WTC11 (cell line): ENCODE measurements around the gene WDR89. TPM values are rescaled to one million over a fixed set of nuclear protein-coding genes. Genes with fewer than 3 reads are reported as not detected.

ENCODE experiments used
- ATAC-seq: fragments of 200-7000 bp; cut with Tn5 transposase; 2 replicates; pipeline ENCODE4 v1.10.0; 2021; ENCODE audit warnings: mild to moderate bottlenecking, moderate library complexity
- CTCF ChIA-PET: fragments of 300-600 bp; sonication (Branson Sonifier 250); formaldehyde crosslinking; loops from one replicate; lab custom pipeline; 2021; ENCODE audit warnings: antibody characterized with exemption; lab: Charles Lee
- POLR2A ChIA-PET: fragments of 350-600 bp; sonication (Branson Sonifier 250); formaldehyde crosslinking; loops from one replicate; lab custom pipeline; 2021; ENCODE audit warnings: antibody characterized with exemption; lab: Charles Lee
- DNase-seq: peaks from one replicate; pipeline ENCODE4 v3.0.0; 2021; ENCODE audit warnings: low spot score
- H3K27ac Mint-ChIP-seq: 2 replicates; pipeline ENCODE4 v1.8.0; 2021; ENCODE audit warnings: mixed read lengths
- H3K27me3 Mint-ChIP-seq: 2 replicates; pipeline ENCODE4 v1.8.0; 2021; ENCODE audit warnings: low read depth, mild to moderate bottlenecking, moderate library complexity, mixed read lengths
- H3K36me3 Mint-ChIP-seq: 2 replicates; pipeline ENCODE4 v1.8.0; 2021; ENCODE audit warnings: mixed read lengths
- H3K4me1 Mint-ChIP-seq: 2 replicates; pipeline ENCODE4 v1.8.0; 2022; ENCODE audit warnings: mixed read lengths
- H3K4me3 Mint-ChIP-seq: 2 replicates; pipeline ENCODE4 v1.8.0; 2021; ENCODE audit warnings: mild to moderate bottlenecking, moderate library complexity, mixed read lengths
- H3K9me3 Mint-ChIP-seq: 2 replicates; pipeline ENCODE4 v1.8.0; 2021; ENCODE audit warnings: mixed read lengths
- AR ChIP-seq: fragments of 250-450 bp; sonication (Bioruptor Pico); IDR thresholded peaks from 2 replicates; pipeline ENCODE4 v1.9.0; 2021; ENCODE audit warnings: mild to moderate bottlenecking
- ATF6 ChIP-seq: sonication (generic); formaldehyde crosslinking; IDR thresholded peaks from 2 replicates; pipeline ENCODE4 v1.8.1; 2023; ENCODE audit warnings: mild to moderate bottlenecking, missing genetic modification reagents
- CBFB ChIP-seq: sonication (generic); formaldehyde crosslinking; IDR thresholded peaks from 2 replicates; pipeline ENCODE4 v1.8.1; 2022; ENCODE audit warnings: mild to moderate bottlenecking, low read depth, missing genetic modification reagents
- CDX4 ChIP-seq: fragments of 250-450 bp; sonication (Bioruptor Pico); IDR thresholded peaks from 2 replicates; pipeline ENCODE4 v1.9.0; 2021; ENCODE audit warnings: moderate library complexity, mild to moderate bottlenecking, inconsistent platforms, borderline replicate concordance
- CREM ChIP-seq: sonication (generic); formaldehyde crosslinking; IDR thresholded peaks from 2 replicates; pipeline ENCODE4 v1.8.1; 2022; ENCODE audit warnings: mild to moderate bottlenecking, missing genetic modification reagents, moderate library complexity
- E2F5 ChIP-seq: sonication (generic); formaldehyde crosslinking; IDR thresholded peaks from 2 replicates; pipeline ENCODE4 v1.8.1; 2022; ENCODE audit warnings: mild to moderate bottlenecking, moderate library complexity, missing genetic modification reagents
- ELF4 ChIP-seq: sonication (generic); formaldehyde crosslinking; IDR thresholded peaks from 2 replicates; pipeline ENCODE4 v1.8.1; 2022; ENCODE audit warnings: low read depth, mild to moderate bottlenecking, moderate library complexity, missing genetic modification reagents
- FOXJ3 ChIP-seq: sonication (generic); formaldehyde crosslinking; IDR thresholded peaks from 2 replicates; pipeline ENCODE4 v1.9.0; 2021; ENCODE audit warnings: missing genetic modification reagents, mild to moderate bottlenecking, borderline replicate concordance
- GABPB1 ChIP-seq: sonication (generic); formaldehyde crosslinking; IDR thresholded peaks from 2 replicates; pipeline ENCODE4 v1.8.1; 2023; ENCODE audit warnings: mild to moderate bottlenecking, missing genetic modification reagents
- JAZF1 ChIP-seq: fragments of 250-450 bp; sonication (Bioruptor Pico); IDR thresholded peaks from 2 replicates; pipeline ENCODE4 v1.9.0; 2021; ENCODE audit warnings: moderate library complexity, mild to moderate bottlenecking, inconsistent platforms
- MAX ChIP-seq: sonication (generic); formaldehyde crosslinking; IDR thresholded peaks from 2 replicates; pipeline ENCODE4 v1.8.0; 2022; ENCODE audit warnings: mild to moderate bottlenecking, missing genetic modification reagents
- MYBL2 ChIP-seq: sonication (generic); formaldehyde crosslinking; IDR thresholded peaks from 2 replicates; pipeline ENCODE4 v1.8.1; 2023; ENCODE audit warnings: mild to moderate bottlenecking, moderate library complexity, missing genetic modification reagents
- NR2C2 ChIP-seq: sonication (generic); formaldehyde crosslinking; IDR thresholded peaks from 2 replicates; pipeline ENCODE4 v1.8.0; 2022; ENCODE audit warnings: mild to moderate bottlenecking, missing genetic modification reagents
- PREB ChIP-seq: sonication (generic); formaldehyde crosslinking; IDR thresholded peaks from 2 replicates; pipeline ENCODE4 v1.8.1; 2022; ENCODE audit warnings: mild to moderate bottlenecking, missing genetic modification reagents, moderate library complexity, borderline replicate concordance
- PRRX2 ChIP-seq: fragments of 250-450 bp; sonication (Bioruptor Pico); IDR thresholded peaks from 2 replicates; pipeline ENCODE4 v1.8.0; 2021; ENCODE audit warnings: mild to moderate bottlenecking
- SMAD4 ChIP-seq: sonication (generic); formaldehyde crosslinking; IDR thresholded peaks from 2 replicates; pipeline ENCODE4 v1.8.0; 2022; ENCODE audit warnings: mild to moderate bottlenecking, missing genetic modification reagents
- TCF7 ChIP-seq: sonication (generic); formaldehyde crosslinking; IDR thresholded peaks from 2 replicates; pipeline ENCODE4 v1.8.0; 2022; ENCODE audit warnings: mild to moderate bottlenecking, low read depth, missing genetic modification reagents, moderate library complexity
- TEAD1 ChIP-seq: sonication (generic); formaldehyde crosslinking; IDR thresholded peaks from 2 replicates; pipeline ENCODE4 v1.8.0; 2022; ENCODE audit warnings: mild to moderate bottlenecking, missing genetic modification reagents
- USF2 ChIP-seq: sonication (generic); formaldehyde crosslinking; IDR thresholded peaks from 2 replicates; pipeline ENCODE4 v1.8.1; 2023; ENCODE audit warnings: mild to moderate bottlenecking, missing genetic modification reagents, moderate library complexity
- ZBTB21 ChIP-seq: sonication (generic); formaldehyde crosslinking; IDR thresholded peaks from 2 replicates; pipeline ENCODE4 v1.8.1; 2023; ENCODE audit warnings: mild to moderate bottlenecking, missing genetic modification reagents, borderline replicate concordance
- ZNF138 ChIP-seq: sonication (generic); formaldehyde crosslinking; conservative IDR thresholded peaks from 2 replicates; pipeline ENCODE4 v1.8.1; 2022; ENCODE audit warnings: mild to moderate bottlenecking, moderate library complexity, missing genetic modification reagents
- ZNF263 ChIP-seq: sonication (generic); formaldehyde crosslinking; IDR thresholded peaks from 2 replicates; pipeline ENCODE4 v1.8.1; 2022; ENCODE audit warnings: low read depth, mild to moderate bottlenecking, moderate library complexity, missing genetic modification reagents
- ZNF671 ChIP-seq: fragments of 250-450 bp; sonication (Bioruptor Pico); IDR thresholded peaks from 2 replicates; pipeline ENCODE4 v1.8.0; 2021; ENCODE audit warnings: mild to moderate bottlenecking
- total RNA-seq: library from RNA; stranded (reverse); gene quantifications from 3 replicates; pipeline ENCODE4 v1.2.3, GENCODE V29; 2021

The WDR89 gene
- total RNA-seq, 1 experiment from 2014 or later = 27.5 TPM

- TF ChIP-seq CBFB (no peak), E2F5 (CRISPR knock-in tag) (peak; percentile 72; the same call in 1 of the 2 replicates), TEAD1 (CRISPR knock-in tag) (no peak; the same call in 1 of the 2 replicates), SMAD4 (CRISPR knock-in tag) (no peak), ZNF138 (CRISPR knock-in tag) (0 out of 2 replicates have a peak, but pooled peaks have one; percentile 49), NR2C2 (peak; percentile 60; the same call in 1 of the 2 replicates), PREB (CRISPR knock-in tag) (0 out of 2 replicates have a peak, but pooled peaks have one; percentile 78), FOXJ3 (CRISPR knock-in tag) (no peak), CREM (CRISPR knock-in tag) (peak; percentile 46), CDX4 (no peak), USF2 (CRISPR knock-in tag) (peak; percentile 42; the same call in 1 of the 2 replicates), JAZF1 (CRISPR knock-in tag) (no peak), MAX (peak; percentile 94), ZNF671 (CRISPR knock-in tag) (no peak), GABPB1 (CRISPR knock-in tag) (peak; percentile 76), ZBTB21 (no peak), ELF4 (CRISPR knock-in tag) (no peak), MYBL2 (peak; percentile 89), AR (CRISPR knock-in tag) (no peak)
Observed at GRCh38 chr14:63641473-63642228, at the start of gene WDR89 (continued).

GRCh38 chr14:63689132-63689531 lies 47.5 kb upstream of the WDR89 start:
- POLR2A ChIA-PET = no interaction called here
- Mint-ChIP-seq H3K4me3 (no peak overlapping the region), H3K9me3 (no peaks in the 10 kb centered on the region), H3K27ac (no peak overlapping the region), H3K4me1 (no peaks in the 10 kb centered on the region), H3K27me3 (no peaks in the 10 kb centered on the region), H3K36me3 (no peaks in the 10 kb centered on the region)
- DNase-seq (no peak), ATAC-seq (no peak)
- CTCF ChIA-PET = no interaction called here
- no peak for TF ChIP-seq ZNF263
- no peak for TF ChIP-seq TEAD1 (CRISPR knock-in tag)
- no peak for TF ChIP-seq PRRX2 (CRISPR knock-in tag)
- no peak for TF ChIP-seq TCF7 (CRISPR knock-in tag)
- no peak for TF ChIP-seq JAZF1 (CRISPR knock-in tag)
- no peak for TF ChIP-seq ATF6 (CRISPR knock-in tag)
